Measurements from ENCODE around the gene SPATA31C1.

DNA sequence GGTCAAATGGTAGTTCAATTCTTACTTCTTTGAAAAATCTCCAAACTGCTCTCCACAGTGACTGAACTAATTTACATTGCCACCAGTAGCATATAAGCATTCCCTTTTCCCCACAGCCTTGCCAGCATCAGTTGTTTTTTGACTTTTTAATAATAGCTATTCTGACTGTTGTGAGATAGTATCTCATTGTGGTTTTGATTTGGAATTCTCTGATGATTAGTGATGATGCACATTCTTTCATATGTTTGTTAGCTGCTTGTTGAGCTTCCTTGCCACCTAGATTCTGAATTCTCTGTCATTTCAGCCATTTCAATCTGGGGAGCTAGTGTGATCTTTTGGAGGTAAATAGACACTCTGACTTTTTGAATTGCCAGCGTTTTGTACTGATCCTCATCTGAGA is 32.5 kb downstream of the SPATA31C1 start:
- TF ChIP-seq YY1 (IDR thresholded peaks at IDR 0.05; ENCODE audit: insufficient read depth, insufficient read length) (no peak), ZNF274 (IDR thresholded peaks at IDR 0.05; ENCODE audit: low read depth, low read length) (no peak)
